C4-2B (cell line): ENCODE data around the gene HIVEP3.

Experiments used
- H3K27ac ChIP-seq: fragments of 450-650 bp; 2 replicates; pipeline ENCODE4 v1.5.1; 2017
- ZFX ChIP-seq: fragments of 450-650 bp; IDR thresholded peaks from 2 replicates; pipeline ENCODE4 v1.6.1; 2017
- TF ChIP-seq, protein P1 (sequence below): fragments of 450-650 bp; conservative IDR thresholded peaks from 2 replicates; pipeline ENCODE4 v1.5.1; 2017; ENCODE audit warnings: mild to moderate bottlenecking

Gene HIVEP3

GRCh38 chr1:41775956-41776585, 142.7 kb downstream of the HIVEP3 start:
- no peak overlapping the region for H3K27ac ChIP-seq
- TF ChIP-seq, protein P1, sequence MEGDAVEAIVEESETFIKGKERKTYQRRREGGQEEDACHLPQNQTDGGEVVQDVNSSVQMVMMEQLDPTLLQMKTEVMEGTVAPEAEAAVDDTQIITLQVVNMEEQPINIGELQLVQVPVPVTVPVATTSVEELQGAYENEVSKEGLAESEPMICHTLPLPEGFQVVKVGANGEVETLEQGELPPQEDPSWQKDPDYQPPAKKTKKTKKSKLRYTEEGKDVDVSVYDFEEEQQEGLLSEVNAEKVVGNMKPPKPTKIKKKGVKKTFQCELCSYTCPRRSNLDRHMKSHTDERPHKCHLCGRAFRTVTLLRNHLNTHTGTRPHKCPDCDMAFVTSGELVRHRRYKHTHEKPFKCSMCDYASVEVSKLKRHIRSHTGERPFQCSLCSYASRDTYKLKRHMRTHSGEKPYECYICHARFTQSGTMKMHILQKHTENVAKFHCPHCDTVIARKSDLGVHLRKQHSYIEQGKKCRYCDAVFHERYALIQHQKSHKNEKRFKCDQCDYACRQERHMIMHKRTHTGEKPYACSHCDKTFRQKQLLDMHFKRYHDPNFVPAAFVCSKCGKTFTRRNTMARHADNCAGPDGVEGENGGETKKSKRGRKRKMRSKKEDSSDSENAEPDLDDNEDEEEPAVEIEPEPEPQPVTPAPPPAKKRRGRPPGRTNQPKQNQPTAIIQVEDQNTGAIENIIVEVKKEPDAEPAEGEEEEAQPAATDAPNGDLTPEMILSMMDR, result no peak
- TF ChIP-seq ZFX, result no peak

- TF ChIP-seq ZFX, result no peak
- TF ChIP-seq, protein P1, result no peak
- H3K27ac ChIP-seq, result no peak overlapping the region
Observed at GRCh38 chr1:41774471-41774990, 144.2 kb downstream of the HIVEP3 start.

- H3K27ac ChIP-seq, result no peak overlapping the region
Observed at GRCh38 chr1:41773842-41774241, 144.9 kb downstream of the HIVEP3 start.

GRCh38 chr1:41773144-41773591, 145.6 kb downstream of the HIVEP3 start:
- H3K27ac ChIP-seq, result no peak overlapping the region
- no peak for TF ChIP-seq ZFX
- TF ChIP-seq, protein P1, result no peak

More at GRCh38 chr1:41773842-41774241, 144.9 kb downstream of the HIVEP3 start:
- TF ChIP-seq, protein P1, result no peak
- TF ChIP-seq ZFX, result no peak

- TF ChIP-seq, protein P1, result no peak
- TF ChIP-seq ZFX, result no peak
Observed at GRCh38 chr1:41769068-41769467, 149.7 kb downstream of the HIVEP3 start.

DNA sequence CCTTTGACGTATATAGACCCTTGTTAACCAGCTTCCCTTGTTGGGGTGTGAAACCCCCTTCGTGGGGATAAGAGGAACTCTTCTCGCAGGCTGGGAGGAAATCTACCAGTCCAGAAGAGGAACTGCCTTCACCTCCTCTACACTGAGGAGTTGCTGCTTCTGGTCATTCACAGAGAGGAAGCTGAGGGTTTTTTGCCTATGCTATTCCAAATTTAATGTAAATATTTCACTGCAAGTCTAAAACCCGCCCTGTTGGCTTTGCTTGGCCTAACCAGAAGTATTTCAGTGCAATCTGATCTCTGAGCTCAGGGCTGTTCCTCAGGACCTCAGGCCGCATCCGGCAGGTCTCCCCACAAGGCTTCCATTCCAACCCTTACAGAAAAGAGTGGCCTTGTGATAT, 150.1 kb downstream of the HIVEP3 start:
- H3K27ac ChIP-seq, result no peak overlapping the region
- no peak for TF ChIP-seq ZFX
- TF ChIP-seq, protein P1, result no peak

More at GRCh38 chr1:41769068-41769467, 149.7 kb downstream of the HIVEP3 start:
- no peak overlapping the region for H3K27ac ChIP-seq
